A549 treated with AZD9567 at 1 μM for 4 hours (cell line): ENCODE data around the gene CHRNA7. TPM values are rescaled to one million over a fixed set of nuclear protein-coding genes. Genes with fewer than 3 reads are reported as not detected.

Experiments
- total RNA-seq: library from RNA; stranded (reverse); fragments of 200-300 nt; extraction: Qiagen RNA extraction; gene quantifications from 5 replicates; pipeline ENCODE4 v1.2.3, GENCODE V29; 2022; ENCODE audit not compliant: insufficient read depth

Gene CHRNA7
- total RNA-seq, result 3.8 to 4.2 TPM (median 4.1 TPM) in 5 replicates

GRCh38 chr15:32029862-32030781 is at the start of gene CHRNA7:
CHRNA7 (plus strand) TSS chr15:32030515; CDS start chr15:32030595, 80 bp downstream.

Other genes with a start within 250 kb of the CHRNA7 start
- 0.08 to 0.38 TPM (median 0.24 TPM) in 4 of 5 replicates, not detected in the other for gene OTUD7A, start 159.8 kb upstream of the CHRNA7 start, total RNA-seq